WTC11 (cell line): ENCODE results near the gene ACSBG1.

ENCODE experiments used
- CTCF ChIP-seq: fragments of 200-600 bp; IDR thresholded peaks from 2 replicates; pipeline ENCODE4 v1.8.0; 2022; ENCODE audit warnings: antibody characterized with exemption
- SP1 ChIP-seq: sonication (generic); formaldehyde crosslinking; conservative IDR thresholded peaks from 2 replicates; pipeline ENCODE4 v1.8.1; 2022; ENCODE audit warnings: missing genetic modification reagents

- no peak for TF ChIP-seq SP1 (CRISPR knock-in tag)
- TF ChIP-seq CTCF: no peak
These were observed 100.6 kb downstream of the ACSBG1 start for GRCh38 chr15:78133801-78134200.
